Measurements from ENCODE around the gene CSNK1A1L.
"Not testable (repeated sequence)": the region's sequence is repeated elsewhere in the genome, so short reads cannot be mapped to it uniquely, and the experiment has no call there.

Gene CSNK1A1L

DNA sequence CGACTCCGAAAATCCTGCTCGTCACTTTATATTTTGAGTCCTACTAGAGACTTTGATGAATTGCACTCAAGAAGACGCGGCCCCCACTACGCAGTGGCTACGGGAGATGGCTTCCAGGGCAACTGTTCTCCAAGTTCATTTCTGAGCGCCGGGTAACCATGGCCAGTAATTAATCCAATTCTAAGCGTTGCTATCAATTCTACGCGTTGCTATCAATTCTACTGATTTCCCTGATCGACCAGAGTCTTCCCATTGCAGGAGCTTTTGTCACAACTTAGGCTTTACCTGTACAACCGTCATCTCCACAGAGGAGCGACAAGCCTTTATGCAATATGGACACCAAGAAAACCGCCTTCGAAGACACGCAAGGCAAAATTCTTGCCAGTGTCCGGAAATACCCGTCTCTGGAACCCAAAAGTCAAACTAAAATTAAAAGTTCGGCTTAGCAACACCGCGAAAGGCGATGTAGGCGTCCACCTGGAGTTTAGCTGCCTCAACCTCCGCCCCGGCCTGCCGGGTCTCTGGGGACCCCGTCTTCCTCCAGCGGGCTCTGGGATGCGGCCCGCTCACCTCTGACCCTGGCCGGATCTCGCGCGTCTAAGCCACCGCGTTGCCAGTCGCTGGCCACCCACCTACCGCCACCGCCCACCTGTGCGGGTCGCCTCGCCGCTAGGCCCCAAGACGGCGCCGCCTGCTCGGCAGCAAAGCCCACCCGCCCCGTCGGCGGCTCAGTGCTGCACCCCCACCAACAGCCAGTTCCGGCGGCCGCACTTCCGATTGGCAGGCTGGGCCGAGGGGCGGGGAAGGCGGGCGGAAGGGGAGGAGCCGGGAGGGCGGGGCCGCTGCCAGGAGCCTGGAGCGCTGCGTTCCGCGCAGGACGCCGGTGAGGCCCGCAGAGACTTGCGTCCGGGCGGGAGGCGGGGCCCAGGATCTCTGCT, 46.3 kb downstream of the CSNK1A1L start, which contains the start of gene SUPT20H:
TSS of gene SUPT20H (minus strand) at position 779 of the 938 bp plus-strand sequence. CDS start 8,198 bp downstream, outside the sequence.
- peak; percentile 88 to 91 (median 90) for DNase-seq (ENCODE audit: low read depth in 3 of 3)

DNA sequence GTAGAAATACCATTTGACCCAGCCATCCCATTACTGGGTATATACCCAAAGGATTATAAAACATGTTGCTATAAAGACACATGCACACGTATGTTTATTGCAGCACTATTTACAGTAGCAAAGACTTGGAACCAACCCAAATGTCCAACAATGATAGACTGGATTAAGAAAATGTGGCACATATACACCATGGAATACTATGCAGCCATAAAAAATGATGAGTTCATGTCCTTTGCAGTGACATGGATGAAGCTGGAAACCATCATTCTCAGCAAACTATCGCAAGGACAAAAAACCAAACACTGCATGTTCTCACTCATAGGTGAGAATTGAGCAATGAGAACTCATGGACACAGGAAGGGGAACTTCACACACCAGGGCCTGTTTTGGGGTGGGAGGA, 49.2 kb downstream of the CSNK1A1L start:
- DNase-seq (ENCODE audit: low read depth in 3 of 3): not testable (repeated sequence)

Measured in stimulated activated CD4-positive, alpha-beta T cell treated with anti-CD3 and anti-CD28 coated beads, TNF-alpha, amount 100 ng/mL, for 4 hours (primary cell).